ELR (cell line): ENCODE results near the gene ARF3.

Source experiments
- DNase-seq: peaks from one replicate; pipeline ENCODE4 v3.0.0-alpha.2; 2015; ENCODE audit warnings: low read depth

The ARF3 gene

DNA sequence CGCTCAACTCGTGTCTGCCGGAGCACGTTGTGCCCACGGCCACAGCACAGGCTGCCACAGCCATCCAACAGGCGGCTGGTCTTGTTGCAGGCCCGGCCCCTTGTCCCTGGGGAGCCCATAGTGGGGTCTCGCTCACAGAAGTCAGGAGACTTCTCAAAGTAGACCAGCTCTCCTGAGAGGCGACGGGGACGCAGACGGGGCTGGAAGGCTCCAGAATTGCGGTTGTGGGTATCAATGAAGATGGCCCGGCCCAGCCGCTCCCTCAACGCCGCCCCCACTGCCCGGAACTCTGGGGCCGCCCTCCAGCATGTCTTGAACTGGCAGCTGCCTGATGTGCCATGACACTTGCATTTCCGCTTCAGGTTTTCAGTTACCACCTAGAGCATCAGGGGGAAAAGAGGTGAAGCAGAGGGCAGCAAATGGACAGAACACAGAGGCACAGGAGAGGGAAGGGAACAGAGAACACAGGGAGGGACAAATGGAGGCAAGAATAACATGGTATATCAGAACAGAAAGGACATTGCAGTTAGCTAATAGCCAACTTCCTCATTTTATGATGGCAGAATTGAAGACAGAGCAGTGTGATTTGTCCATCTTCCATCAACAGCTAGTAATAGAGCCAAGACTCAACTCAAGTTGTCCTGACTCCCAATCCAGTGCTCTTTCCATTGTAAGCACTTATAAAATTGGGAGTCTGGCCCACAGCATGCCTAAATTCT lies 9.0 kb upstream of the ARF3 start:
- DNase-seq = no peak

DNA sequence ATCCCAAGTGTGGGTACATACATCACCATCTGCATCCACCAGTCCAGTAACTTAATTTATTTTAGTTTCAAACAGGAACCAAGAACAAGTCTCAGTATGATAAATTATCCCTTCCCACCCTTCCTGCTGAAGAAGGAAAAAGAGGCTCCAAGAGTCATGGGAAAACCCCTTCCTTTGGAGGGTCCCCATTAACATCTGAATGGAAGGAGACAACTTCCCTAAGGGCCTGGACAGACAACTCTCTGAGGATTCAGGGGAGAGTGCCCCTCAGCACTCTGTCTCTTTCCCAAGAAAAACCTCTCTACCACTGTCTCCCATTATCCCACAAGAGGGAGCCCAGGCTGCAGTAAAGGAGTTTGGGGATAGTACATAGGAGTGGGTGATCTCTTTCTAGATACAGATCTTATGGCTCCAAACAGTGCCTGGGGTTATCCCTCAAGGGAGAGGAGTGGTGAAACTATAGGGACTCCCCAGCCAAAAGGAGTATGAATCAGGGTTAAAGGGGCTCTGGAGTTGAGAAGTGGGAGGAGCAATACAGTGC lies 8.1 kb upstream of the ARF3 start:
- peak; percentile 56 for DNase-seq

DNA sequence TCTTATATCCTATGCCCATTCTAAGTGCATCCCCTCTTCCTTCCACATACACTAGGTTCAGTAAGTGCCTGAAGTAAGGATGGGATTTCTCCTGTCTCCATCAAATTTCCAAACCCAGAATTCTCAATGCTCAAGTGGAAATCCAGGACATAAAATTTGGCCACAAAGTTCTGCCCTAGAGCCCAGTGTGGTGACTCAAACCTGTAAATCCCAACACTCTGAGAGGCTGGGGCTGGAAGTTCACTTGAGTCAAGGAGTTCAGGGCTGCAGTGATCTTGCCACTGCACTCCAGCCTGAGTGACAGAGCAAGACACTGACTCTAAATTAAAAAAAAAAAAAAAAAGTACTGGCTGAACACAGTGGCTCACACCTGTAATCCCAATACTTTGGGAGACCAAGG lies 4.5 kb upstream of the ARF3 start:
- DNase-seq = peak; percentile 58

DNA sequence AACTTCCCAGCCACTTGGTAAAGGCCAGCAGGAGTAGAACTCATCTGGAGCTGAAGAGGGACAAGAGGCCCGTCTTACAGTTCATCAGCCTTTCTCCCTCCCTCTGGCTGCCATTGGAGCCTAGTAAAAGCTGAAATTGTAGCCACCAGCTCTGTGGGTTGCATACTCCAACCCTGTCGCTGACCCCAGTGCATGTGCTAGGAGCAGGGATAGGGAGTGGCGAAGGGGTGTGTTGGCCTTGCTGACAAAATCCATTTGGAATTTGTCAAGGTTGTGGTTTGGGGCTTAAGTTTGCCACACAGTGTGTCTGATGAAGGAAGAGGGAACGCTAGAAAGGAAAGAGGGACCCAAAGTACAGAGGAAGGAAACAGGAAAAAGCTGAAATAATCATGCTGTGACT lies 4.0 kb upstream of the ARF3 start:
- DNase-seq = peak; percentile 55

DNA sequence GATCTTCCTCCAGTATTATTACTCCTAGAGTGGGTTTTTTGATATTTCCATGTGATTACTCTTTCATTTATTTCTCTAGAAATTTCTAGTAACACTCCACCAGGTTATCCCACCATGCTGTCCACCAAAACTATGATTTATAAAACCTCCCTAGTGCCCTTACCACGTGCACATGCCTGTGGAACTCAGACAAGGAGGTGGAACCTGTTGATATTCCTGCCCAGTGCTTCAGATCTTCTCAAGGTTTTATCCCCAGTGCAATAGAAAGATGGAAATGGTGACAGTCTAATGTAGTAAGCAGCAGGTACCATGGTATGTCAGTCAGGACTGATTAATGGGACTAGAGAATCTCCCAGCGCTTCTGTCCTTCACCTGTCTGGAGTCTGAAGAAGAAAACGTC lies 3.5 kb upstream of the ARF3 start:
- no peak for DNase-seq

DNA sequence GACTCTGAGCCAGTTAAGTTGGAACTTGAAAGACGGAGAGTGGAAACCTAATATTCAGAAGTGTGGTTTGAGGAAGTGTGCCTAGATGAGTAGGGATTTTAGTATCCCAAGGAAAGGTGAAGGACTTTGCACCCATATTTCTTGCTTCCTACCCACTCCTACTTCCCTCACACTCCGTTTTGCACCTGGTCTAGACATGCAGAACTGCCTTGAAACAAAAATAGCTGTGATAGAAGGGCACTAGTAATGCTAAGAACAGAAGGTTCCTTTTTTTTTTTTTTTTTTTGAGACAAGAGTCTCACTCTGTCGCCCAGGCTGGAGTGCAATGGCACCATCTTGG lies 732 bp upstream of the ARF3 start:
- no peak for DNase-seq

DNA sequence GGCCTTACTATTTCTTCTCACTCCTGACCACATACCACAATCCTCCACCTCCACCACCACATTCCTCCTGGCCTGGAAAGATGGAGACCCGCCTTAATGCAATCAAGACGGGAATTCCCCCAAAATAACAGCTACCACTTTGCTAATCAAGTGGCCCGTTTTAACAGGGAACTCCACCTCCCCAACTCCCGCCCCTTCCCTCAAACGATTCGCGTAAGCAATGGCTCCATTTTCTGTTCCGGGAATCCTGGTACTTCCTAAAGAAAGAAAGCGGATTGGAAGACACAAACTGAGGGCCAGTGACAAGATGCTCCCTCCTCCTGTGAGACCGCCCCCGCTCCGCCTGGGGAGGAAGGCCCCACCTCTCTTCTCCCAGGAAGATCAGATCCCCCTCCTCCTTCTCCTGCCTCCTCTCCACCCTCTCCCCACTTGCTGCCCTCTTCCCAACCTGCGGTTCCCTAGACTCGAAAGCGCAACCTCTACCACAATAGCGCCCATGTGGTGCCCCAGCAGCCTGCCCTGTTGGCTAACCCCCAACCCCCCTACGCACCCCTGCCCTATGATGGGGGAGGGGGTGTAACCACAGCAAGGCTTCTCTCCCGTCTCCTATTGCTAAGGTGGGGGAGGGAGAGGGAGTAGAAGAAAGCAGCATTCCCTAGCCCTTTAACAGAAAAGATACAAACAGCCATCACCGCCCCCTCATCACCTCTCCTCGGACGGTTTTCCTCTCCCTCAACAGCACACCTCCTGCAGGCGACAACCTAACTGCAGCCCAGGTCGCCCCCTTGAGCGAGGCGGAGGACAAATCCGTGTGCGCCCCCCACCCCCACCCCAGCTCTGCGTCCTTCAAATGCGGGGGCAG lies 777 bp downstream of the ARF3 start:
- peak; percentile 98 for DNase-seq

DNA sequence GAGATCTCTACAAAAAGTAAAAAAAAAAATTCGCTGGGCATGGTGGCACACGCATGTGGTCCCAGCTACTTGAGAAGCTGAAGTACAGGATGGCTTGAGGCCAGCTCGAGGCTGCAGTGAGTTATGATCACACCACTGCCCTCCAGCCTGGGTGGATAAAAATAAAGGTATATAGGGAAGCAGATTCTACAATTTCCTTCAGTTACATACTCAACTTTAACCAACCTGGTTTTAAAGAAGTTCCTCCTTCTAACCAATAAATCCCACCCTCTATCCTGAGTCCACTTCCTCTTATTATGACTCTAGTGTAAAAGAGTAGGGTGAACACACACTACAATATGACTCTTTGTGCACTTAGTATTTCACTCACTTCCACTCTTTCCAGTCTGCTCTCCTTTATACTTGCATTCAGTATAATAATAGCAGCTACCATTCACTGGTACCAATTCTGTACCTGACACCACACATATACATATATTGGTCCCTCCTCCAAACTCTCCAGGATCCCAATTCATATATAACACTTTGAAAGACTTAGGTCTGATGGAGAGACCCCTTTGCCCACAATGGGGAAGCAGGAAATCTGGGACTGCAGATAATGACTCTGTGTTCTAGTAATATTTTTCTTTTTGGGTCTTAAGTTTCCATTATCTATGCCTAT lies 2.3 kb downstream of the ARF3 start:
- no peak for DNase-seq

DNA sequence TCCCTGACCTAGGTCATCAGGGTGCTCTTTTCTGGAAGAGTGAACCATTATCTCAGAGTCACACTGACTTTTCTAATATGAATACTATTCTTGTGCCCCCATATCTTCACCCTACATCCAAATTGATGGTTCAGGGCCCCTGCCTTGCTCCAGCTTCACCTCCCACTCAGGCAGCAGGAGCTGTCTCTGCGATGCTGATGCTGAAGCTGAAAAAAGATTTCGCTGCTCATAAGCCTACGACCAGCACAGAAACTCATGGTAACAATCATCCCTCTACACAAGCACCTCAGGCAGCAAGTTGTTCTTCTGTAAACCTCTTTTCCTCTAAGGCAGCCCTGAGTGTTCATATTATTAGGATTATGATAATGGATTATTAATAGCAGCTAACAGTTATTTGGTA lies 3.2 kb downstream of the ARF3 start:
- no peak for DNase-seq

DNA sequence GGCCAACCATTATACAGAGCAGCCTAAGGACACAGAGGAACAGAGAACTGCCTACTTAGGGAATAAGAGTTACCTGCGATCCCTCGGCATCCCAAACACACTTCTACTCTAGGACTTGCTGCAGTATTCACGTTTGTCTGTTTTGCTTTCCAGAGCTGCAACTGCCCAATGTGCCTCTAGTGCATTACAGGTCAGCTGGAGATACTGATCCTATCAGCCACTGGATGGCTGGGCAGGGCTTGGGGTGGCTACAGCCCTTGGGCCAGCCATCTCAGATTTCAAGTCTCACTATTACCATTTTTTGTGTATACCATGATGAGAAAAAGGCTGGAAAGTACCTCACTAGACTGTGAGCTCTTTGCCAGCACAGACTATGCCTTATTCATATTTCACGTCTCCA lies 4.6 kb downstream of the ARF3 start:
- no peak for DNase-seq

DNA sequence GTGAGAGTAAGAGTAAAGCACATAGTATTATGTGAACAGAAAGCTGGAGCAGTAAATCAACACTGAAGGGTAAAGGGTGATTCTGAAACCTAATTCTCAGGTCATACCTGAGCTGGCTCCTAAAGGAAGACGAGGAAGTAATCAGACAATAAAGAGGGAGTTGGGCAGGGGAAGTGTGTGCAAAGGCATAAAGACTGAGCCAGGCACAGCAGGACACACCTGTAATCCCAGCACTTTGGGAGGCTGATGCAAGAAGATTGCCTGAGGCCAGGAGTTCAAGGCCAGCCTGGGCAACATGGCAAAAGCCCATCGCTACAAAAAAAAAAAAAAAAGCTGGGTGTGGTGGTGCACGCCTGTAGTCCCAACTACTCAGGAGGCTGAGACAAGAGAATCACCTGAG lies 9.6 kb downstream of the ARF3 start:
- DNase-seq = no peak

DNA sequence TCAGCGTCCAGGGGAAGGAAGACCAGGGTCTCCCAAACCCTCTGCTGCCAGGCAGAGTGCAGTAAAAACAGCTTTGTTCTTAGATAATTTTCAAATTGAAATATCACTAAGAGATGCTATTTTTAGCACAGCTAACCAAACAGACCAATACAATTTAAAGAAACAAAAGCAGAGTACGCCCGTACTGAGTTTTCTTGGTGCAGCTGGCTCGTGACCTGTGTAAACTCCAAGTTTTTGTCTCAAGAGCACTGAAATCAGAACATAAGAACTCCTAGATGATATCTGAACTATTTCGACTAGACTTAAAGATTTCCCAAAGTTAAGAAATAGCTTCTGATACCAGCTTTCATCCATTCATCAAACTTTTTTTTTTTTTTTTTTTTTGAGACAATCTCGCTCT lies 10.3 kb downstream of the ARF3 start:
- no peak for DNase-seq

DNA sequence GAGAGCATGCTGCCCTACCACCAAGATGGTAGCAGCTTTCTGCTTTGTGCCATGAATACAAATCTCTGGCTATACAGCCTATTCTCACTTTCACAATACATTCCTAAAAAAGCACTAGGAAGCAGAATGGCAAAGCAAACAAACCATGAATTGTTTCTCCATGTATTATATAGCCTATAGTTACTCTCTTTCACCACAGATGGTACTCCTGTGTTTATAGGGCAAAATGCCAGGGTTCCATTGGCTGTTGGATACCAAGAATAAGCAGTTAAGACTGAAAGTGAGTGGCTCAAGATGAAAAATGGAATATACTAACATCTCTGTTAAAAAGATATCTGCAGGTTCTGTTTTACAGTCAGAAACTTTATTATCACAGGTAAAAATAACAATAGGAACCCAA lies 11.1 kb downstream of the ARF3 start:
- no peak for DNase-seq

DNA sequence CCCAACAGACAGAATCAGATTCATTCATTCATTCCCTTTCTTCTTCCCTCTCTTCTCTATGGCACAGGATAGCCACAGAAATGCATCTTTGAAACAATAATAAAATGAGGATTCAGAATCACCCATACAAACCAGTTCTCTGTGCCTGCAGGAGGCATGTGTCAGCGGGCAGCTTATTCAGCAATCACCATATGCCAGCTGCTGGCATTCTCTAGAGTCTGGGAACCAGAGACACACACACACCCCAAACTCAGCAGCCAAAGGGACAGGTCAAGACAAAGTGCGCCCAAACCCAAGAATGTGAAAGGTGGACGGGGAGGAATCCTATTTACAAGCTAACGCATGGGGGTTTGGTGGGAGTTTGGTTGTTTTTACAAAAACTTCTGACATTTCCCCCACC lies 14.1 kb downstream of the ARF3 start:
- DNase-seq = no peak

DNA sequence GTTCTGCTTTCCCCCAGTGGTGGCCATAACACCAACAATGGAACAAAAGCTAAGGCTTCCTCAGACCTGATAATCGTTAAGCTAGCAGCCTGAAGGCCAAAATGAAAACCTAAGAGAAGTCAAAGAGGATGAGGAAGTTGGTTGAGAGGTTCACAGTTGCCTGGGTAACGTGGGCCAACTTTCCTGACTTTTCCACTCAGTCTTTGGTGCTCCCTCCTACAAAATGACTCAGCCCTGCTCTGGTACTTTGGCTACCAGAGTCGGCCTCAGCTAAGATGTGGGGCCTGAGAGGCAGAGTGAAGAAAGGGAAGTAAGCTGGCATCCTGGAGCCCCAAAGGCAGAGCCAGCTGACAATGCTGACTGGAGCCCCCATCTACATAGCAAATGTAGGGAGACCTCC lies 17.1 kb downstream of the ARF3 start:
- DNase-seq = no peak

DNA sequence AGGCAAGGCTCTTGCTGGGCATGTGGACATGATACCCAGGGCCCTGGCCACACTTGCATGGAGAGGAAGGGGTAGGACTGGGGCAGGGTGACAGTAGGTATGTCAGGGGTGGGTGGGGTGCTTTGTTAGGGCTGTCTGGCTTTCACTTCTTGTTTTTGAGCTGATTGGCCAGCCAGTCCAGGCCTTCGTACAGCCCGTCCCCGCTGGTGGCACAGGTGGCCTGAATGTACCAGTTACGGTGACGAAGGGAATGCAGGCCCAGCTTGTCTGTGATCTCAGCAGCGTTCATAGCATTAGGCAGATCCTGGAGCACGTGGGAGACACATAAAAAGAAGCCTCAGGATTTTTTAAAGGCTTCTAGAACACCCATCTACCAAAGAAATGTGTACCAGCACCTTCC lies 18.5 kb downstream of the ARF3 start:
- DNase-seq = no peak

DNA sequence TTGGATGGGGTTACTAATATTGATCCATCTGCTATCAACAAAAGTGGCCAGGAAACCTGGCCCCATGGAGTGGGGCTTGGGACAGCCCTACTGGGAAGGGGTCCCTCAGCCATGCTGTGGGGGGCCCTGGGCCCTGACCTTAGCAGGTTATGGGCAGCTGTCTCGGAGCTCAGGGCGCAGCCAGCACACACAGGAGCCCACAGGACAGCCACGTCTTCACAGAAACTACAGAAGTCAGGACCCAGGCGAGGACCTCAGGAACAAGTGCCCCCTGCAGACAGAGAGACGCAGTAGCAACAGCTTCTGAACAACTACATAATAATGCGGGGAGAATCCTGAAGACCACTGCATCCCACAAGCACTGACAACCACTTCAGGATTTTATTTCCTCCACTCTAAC lies 20.1 kb downstream of the ARF3 start:
- peak; percentile 28 for DNase-seq

DNA sequence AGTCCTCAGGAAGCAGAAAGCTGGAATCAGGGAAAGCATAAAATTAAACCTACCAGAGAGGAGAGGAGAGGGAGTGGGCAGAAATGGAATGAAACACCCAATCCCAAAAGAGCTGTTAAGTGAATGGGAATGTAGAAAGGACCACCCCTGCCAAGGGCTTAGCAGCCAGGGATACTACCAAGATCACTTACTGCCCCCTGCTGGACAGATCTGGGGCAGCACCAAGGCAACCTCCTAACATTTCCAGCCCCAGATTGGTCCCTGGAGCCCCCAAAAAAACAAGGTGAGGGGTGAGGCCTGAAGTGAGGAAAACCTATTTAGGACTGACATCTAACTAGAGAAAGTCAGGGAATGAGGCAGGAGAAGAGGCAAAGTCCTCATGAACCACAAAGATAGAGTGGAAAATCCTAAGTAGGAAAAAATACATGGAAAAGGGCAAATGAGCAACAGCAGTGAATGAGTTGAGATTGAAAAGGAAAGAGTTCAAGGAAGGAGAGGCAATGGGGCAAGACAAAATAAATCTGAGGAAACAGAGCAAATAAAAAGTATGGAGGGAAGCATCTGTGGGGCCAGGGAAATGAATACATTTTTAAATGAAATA lies 20.8 kb downstream of the ARF3 start:
- DNase-seq = peak; percentile 78

DNA sequence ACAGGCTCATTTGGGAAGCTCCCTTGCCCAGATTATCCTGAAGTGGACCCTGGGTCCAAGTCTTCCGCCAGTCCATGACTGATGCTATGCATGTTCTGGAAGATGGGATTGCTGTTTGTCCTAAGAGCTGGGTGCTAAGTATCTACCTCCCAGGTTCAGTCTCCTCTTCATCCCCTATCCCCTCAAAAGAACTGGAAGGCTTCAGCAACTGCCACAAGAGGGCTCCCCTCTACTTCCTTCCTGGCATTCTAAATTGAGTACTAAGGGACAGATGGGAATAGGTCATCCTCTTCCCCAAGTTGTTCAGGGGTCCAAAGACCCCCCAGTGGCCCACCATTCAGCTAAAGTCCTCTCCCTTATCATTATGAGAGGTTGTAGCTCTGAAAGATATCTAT lies 23.0 kb downstream of the ARF3 start:
- peak; percentile 37 for DNase-seq

DNA sequence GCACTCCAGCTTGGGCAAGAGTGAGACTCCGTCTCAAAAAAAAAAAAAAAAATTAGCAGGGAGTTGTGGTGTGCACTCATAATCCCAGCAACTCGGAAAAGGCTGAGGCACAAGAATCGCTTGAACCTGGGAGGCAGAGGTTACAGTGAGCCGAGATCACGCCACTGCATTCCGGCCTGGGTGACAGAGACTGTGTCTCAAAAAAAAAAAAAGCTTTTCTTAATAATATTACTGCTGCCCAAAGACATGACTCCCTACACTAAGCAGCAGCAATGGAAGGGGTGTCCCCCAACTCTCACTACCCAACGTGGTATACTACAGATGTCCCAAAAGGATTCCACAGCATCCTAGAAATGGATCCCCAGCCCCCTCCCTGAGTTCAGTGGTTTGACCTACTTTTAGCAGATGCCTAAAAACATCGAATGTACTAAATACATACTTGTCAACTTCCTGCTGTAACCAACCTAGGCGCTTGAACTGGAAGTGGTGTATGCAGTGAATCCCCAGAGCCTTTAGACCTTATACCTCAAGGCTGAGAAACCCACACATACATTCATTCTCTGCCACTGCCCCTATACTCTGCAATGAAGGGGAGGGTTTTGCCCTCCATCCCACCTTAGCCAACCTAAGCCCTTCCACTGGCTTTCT lies 23.5 kb downstream of the ARF3 start:
- no peak for DNase-seq

DNA sequence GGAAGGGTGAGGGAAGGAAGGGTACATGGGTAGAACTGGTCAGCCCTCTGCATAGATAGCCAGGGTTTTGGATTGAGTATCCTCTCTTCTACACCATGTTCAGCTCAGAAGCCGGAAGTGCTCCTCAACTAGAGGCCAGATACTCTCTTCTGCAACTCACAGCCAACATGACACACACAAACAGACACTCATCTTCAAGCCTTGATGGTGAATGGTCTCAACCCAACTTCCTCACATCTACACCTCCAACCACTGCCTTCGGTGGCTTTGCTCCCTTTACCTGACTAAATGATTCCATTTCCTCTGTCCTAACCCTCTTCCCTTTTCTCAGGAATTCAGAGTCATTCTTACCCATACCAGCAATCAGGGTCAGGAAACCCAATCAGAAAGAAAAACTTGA lies 24.4 kb downstream of the ARF3 start:
- DNase-seq = no peak

DNA sequence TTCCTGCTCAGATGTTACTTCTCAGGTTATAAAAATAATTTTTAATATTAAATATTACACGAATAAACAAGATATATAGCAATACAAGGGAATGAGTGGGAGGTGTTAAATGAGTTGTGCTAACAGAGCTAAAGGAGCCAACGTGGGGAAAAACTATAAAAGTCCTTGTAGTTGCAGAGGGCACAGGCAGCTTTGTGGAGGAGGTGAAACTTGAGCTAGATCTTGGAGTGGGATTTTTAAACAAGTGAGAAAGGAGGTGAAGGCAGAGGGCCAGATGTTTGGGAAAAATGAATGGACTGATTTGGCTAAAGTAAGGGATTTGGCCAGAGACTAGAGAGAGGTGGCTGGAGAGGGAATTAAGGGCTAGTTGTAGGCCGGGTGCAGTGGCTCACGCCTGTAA lies 26.8 kb downstream of the ARF3 start:
- no peak for DNase-seq
